Iris pigment epithelial cell (primary cell): ENCODE results near the gene PTPN7.
"Not testable (repeated sequence)": the region's sequence is repeated elsewhere in the genome, so short reads cannot be mapped to it uniquely, and the experiment has no call there.

Experiments used
- DNase-seq: peaks from one replicate; pipeline ENCODE4 v3.0.0-alpha.2; 2011; ENCODE audit warnings: low read depth

The PTPN7 gene

DNA sequence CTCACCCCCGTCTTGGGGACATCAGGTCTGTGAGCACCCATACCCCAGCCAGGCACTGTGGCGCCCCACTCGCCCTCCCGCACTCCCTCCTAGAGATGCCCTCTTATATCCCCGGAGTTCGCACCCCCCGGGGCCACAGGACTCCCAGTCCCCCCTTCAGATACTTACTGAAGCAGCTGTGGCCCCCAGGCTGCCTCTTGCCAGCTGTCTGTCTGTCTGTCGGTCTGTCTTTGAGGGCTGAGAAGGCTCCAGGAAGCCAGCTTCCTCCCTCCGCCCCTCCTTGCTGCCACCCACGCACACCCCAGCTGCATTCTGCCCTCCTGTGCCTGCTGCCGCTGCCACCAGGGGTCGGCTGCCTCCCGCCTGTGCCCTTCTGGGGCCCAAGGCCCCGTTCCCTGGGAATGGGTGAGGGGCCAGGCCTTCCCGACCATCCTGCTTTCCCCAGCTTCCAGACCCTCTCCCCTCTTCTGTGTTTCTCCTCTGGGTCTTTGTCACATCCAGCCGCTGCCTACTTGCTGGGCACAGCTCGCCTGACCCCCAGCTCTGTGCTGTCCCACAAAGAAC lies at the start of gene PTPN7:
Gene PTPN7 (minus strand): TSS at position 226 of the 564 bp plus-strand sequence. CDS start 1,200 bp downstream, outside the sequence.
- no peak for DNase-seq

DNA sequence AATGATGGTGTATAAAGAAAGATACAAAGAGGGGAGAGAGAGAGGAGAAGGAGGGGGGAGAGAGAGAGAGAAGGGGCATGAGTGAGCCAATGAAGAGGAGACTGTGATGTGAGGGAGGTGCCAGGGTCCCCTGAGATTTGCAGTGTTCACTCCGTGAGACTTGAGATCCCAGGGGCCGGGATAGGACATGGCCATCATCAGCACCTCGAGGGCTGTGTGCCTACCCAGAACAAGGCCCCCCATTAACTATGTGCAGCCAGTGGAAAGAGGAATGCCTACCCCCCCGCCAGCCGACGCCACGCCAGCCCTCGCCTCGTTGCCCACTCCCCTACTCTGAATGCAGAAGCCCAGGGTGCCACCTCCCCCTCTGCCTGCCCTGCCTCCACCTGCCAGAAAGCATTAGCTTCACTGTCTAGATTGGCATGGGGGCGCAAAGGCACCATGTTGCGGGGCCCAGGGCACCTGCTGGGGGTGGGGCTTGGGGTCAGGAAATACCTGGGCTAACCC lies 48.0 kb upstream of the PTPN7 start:
- no peak for DNase-seq

DNA sequence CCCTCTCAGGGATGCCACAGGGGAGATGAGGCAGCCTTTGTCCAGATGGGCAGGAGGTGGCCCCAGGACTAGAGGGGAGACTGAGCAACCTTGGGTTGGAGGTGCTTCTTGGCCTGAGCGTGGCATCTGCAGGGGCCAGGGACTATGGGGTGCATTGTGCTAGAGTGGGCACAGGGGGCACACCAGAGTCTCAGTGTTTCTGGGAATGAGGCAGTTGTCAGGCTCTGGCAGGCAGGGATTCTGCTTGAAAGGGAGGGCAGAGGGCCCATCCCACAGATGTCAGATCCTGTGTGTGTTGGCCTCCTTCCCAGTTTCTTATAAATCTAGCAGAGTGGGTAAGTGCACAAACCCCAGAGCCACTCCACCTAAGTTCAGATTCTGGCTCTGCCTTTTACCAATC lies 46.9 kb upstream of the PTPN7 start:
- DNase-seq, result peak; percentile 62

DNA sequence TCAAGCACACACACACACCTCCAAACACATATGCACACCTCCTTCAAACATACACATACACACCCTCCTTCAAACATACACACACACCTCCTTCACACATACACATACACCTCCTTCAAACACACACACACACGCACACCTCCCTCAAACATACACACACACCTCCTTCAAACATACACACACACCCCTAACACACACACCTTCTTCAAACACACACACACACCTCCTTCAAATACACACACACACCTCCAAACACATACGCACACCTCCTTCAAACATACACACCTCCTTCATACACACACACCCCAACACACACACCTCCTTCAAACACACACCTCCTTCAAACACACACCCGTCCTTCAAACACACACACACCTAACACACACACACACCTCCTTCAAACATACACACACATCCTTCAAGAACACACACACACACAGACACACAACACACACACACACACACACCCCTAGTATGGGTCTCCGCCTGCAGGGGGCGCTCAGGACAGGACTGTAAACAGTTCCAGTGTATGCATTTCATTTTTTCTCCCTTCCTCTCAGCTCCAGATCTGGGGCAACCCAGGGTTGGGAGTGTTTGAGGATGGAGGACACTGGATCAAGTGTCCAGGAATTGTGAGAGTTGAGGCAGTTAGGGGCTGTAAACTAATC lies 45.3 kb upstream of the PTPN7 start:
- peak; percentile 28 for DNase-seq

DNA sequence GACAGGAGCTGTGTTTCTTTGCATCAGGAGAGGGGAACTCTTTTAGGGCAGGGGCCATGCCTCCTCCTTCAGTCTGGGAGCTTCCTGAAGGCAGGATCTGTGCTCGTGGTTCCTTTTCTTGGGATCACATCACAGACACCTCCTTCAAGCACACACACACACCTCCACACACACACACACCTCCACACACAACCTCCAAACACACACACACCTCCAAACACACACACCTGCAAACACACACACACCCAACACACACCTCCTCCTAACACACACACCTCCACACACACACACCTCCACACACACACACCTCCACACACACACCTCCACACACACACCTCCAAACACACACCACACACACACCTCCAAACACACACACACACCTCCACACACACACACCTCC lies 43.7 kb upstream of the PTPN7 start:
- no peak for DNase-seq

DNA sequence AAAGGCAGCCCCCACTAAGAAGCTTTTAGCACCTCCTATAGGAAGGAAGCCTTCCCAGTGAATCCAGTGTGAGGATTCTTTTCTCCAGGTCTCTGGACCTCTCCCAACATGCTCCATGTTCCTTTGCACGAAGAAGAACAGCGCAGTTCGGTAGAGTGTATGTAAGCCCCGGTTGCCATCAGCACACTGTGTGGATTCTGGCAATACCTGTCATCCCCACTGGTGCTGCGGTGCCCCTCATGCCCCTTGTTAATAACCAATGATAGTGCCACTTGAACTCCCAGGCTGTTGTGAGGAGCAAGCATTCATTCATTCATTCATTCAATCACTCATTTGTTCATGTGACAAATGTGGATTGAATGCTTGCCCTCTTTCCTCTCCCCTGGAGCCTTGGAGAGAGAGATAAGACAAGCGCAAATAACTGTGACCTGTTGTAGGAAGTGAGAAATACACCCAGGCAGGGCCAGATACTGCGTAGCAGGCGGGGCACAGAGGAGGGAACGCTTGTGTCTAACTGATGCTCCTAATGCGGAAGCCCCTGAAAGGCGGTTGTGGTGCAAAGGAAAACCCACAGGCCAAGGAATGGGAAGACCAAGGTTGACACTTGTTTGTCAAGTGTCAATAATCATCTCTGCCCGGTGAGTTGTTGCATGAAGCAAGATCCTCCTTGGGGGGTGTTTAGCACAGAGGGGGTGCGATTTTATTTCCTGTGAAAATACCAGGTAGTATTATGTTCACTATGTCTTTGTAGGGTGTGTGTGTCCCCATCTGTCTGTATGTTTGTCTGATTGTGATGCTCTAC lies 43.0 kb upstream of the PTPN7 start:
- no peak for DNase-seq

DNA sequence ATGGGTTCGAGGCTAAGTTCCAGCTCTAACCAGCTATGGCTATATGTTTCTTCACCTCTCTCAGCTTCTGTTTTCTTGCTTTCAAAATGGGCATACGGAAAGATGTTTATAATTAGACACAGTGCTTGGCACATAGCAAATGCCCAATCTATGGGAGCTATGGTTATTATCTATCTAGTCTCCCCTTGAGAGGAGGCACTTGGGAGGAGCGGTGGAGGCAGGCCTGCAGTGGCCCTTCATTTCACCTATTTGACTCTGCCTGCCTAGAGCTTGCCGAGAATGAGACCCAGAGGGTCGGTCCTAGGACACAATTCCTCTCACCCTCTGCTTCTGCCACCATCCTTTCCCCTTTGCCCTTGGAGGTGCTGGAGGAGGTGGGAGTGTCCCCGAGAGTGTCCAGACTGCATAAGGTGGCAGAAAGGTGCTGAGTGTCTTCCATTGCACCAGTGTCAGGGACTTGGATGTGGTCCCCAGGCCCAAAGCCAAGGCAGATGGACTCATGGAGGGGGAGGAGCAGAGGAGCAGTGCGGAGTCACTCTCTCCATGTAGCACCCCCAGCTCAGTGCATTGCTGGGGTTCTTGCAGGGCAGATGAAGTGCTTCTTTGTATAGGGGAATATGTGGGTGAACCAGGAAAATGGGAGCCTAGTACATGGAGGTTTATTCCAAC lies 42.2 kb upstream of the PTPN7 start:
- DNase-seq, result no peak

DNA sequence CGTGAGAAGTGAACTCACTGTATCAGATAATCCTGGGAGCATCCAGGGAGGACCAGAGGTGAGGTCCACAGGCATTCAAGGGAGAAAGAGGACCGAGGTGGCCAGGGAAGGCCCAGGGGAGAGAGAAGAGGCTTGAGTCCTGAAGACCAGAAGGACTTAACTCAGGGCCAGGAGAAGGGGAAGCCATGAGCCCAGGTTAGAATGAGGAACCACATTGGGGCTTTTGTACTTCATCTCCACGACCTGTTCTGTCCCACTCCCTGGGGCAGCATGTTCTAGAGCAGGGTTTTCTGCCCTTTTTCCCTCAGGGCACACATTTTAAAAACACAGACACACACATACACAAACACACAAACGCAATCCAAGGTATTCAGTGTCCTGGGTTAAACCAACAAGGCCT lies 41.6 kb upstream of the PTPN7 start:
- DNase-seq, result no peak

DNA sequence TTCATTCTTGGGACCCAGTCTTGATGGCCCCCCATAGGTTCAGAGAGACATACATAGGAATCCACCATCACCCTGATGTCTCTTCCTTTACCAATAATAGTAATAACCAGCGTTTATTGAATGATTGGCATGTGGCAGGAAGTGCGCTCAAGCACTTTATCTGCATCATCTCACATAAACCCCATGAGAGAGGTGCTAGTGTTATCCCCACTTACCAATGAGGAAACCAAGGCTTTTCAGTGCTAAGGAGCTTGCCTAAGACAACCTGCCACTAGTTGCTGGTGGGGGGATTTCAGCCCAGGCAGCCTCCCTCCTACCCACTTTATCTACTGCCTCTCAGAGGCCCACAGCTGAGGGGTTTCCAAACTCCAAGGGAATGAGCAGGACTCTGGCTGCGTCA lies 40.9 kb upstream of the PTPN7 start:
- no peak for DNase-seq

DNA sequence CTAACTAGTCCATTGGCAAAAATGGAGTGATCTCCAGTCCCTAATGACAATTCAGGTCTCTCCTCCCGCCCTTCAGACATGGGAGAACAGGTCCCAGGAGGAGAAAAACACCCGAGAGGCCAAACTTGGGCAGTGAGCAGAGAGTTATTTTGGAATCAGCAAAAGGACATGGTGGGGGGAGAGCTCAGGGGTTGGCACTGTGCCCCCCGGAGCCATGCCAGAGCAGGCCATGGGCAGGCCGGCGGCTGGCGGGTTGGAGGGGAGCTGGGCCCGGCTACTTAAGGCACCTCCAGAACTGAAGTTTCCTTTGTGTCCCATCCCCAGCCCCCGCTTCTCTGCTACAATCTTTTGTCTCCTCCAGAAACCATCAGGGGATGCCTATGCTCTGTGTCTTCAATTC lies 40.3 kb upstream of the PTPN7 start:
- no peak for DNase-seq

DNA sequence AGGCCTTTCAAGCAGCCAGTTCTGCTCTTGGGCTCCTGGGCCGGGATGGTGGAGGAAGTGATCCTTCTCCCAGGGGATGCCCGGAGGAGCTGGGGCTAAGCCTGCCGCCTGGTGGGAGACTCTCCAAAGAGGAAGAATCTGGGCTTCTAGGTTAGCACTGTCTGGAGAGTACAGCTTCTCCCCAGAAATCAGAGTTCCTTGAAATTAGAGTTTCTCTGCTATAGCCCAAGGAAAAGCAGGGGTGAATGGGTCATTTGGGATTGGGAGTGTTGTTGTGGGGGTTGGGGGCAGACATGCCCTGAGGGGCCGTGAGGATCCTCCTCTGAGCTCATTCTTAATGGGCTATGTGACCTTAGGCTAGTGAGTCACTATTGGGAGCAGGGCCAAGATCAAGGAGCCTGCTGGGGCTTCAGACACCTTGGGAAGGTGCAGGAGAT lies 39.7 kb upstream of the PTPN7 start:
- DNase-seq, result peak; percentile 9

DNA sequence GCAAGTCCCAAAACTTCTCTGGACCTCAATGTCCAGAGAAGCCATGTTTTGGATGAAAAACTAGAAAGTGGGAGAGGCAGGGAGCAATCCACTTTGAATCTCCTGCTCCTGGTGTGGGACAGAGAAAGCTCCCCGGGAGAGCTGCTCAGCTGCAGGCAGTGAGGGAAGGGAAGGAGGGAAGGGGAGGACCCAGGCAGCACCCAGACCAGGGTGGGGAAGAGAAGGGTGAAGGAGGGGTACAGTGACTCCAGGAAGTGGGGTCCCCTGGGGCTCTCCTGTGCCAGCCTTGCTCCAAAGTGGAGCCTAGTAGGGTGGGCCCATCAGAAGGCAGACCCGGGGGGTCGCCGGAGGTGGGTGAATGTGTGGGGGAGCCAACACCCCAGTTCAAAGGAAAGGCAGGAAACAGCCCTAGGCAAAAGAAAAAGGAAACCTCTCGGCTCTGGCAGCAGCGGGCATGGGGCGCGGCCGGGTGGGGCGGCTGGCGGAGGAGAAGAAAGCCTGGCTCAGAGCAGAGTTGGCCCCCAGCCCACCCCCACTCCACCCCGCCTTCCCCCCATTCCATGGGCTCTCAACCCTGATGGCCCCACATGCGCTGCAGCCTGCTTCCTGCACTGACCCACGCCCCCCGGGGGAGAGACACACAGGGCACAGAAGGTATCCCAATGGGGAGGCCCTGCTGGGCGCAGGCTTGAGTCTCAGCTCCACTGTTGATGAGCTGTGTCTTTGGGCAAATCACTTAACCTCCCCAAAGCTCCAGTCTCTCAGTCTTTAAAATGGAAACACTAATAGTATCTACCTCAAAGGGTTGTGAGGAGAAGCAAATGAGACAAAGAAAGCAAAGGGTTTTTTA lies 38.9 kb upstream of the PTPN7 start:
- no peak for DNase-seq

DNA sequence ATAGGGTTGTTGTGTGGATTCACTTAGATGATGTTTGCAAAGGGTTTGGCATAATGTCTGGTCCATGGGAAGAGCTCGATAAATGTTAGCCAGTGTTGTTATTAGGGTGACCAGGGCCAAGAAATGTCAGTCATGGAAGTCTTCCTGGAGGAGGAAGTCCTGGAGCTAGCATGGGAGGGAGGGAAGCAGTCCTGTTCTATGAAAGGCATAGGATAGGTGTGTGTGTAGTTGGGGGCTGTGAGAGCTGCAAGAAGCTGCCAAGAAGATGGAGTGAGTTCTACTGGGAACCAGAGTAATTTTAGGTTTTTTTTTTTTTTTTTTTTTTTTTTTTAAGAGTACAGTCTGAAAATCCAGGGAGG lies 37.9 kb upstream of the PTPN7 start:
- DNase-seq, result no peak

DNA sequence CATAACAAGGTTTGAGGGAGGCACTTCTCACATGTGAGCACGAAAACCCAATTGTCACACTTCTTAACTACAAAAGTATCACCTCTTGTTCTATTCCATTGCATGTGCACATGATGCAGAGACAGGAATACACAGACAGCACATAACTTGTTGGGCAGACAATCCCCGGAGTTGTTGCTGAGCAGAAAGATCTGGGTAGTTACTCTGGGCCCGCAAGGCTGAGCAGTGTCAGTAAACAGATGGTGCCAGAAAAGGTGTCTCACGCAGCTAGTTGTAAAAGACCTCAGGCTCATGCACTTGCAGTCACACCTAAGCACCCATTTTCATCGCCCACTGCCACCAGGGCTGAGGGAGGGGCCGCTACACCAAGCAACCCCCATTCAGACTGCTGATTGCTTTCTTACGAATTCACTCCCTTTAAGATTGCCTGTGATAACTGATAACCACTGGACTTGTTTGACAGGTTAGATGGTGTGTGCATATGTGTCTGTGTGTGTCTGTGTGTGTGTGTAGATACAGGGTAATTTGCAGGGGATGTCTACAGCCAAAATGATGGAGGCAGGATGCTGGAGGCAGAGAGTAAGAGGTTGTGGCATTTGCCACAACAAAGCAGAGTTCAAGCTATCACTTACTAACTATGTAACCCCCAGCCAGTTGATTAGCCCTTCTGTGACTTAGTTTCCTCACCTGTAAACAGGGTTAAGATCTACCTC lies 37.4 kb upstream of the PTPN7 start:
- no peak for DNase-seq

DNA sequence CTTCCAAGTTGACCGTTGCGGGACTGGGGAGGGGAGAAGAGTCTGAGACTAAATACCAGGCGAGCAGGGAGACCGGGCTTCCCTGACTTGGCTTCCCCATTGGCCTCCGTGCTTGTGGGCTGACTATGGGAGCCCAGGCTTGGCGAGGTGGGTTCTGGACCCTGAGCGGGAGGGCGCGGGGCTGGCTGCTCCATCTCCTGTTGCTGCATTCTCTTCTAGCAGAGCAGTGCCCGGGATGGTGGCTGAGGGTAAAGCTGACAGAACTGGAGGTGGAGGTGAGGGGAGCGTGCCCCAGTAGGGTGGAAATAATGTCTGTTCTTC lies 33.9 kb upstream of the PTPN7 start:
- DNase-seq, result no peak

DNA sequence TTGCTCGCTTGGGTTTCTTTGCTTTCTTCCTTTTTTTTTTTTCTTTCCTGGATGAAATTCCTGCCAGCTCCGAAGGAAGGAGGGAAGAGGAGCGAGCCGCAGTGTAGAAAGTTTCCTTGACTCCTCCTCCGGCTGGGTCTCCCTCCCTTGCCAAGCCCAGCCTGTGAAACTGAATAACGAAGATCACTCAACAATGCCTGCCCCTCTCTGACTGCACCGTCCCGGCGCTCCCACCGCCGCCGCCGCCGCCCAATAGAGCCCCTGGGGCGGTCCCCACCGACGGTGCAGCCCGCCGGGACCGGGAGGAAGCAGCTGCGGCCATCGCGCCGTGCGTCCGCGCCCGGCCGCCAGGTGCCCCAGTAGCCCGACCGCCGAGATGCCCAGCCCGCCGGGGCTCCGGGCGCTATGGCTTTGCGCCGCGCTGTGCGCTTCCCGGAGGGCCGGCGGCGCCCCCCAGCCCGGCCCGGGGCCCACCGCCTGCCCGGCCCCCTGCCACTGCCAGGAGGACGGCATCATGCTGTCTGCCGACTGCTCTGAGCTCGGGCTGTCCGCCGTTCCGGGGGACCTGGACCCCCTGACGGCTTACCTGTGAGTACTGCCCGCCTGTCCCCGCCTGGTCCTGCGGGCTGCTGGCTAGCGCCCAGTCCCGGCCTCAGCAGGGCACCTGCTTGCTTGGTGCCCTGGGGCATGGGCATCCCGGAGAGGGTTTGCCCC lies 33.4 kb upstream of the PTPN7 start, which contains the start of gene LGR6:
Gene LGR6 (plus strand): TSS at position 186 of the 714 bp plus-strand sequence. CDS start 191 bp downstream, at position 377.
- no peak for DNase-seq

DNA sequence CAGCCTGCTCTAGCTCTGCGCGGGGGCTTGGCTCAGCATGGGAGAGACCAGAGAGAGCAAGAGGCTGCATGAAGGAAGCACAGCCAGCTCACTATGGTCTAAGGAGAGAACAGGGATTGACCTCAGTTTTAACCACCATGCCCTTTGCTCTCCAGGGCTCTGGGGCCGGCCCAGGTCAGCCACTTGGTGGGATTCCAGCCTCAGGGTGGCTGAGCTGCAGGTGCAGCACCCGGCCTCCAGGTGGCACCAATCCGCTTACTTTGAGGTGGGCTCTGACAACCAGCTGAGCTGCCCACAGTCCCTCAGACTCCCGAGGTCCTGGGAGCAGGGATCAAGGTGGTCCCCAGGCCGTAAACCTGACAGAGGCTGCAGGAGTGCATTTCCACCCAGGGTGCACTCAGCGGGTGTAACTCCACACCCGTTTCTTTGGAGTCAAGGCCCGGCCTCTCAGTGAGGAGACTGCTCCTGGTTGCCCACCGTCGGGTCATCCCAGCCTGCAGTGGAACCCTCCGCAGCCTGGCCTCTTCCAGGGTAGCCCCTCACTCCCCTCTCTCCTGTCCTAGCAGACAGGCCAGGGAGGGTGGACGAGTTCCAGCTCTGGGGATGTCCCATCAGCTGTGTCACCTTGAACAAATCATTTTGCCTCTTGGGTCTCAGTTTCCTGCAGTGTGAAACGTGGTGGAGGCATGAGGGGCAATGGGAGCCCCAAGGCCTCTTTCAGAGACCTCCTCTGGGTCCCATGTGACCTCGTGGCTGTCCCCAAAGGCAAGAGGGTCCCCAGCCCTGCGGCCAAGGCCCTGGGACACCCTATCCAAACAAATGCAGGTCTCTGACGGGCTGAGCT lies 32.6 kb upstream of the PTPN7 start:
- DNase-seq, result peak; percentile 29

DNA sequence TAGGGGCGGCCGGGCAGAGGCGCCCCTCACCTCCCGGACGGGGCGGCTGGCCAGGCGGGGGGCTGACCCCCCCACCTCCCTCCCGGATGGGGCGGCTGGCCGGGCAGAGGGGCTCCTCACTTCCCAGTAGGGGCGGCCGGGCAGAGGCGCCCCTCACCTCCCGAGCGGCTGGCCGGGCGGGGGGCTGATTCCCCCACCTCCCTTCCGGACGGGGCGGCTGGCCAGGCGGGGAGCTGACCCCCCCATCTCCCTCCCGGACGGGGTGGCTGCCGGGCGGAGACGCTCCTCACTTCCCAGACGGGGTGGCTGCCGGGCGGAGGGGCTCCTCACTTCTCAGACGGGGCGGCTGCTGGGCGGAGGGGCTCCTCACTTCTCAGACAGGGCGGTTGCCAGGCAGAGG lies 31.0 kb upstream of the PTPN7 start:
- not testable (repeated sequence) for DNase-seq
